GM19395 (cell line): ENCODE results near the gene POLR3C.
"Not testable (repeated sequence)": the region's sequence is repeated elsewhere in the genome, so short reads cannot be mapped to it uniquely, and the experiment has no call there.

ENCODE experiments used
- ATAC-seq: cut with Tn5 transposase; IDR thresholded peaks from one replicate; pipeline ENCODE4 v1.9.1; 2021; ENCODE audit warnings: mild to moderate bottlenecking, moderate library complexity; ENCODE audit not compliant: unreplicated experiment

The POLR3C gene

GRCh38 chr1:145823565-145824498 lies at the start of gene POLR3C, which contains the start of gene RNF115:
Gene POLR3C (plus strand): TSS chr1:145824200. CDS start chr1:145825777, 1,577 bp downstream.
Gene RNF115 (minus strand): TSS chr1:145824095. CDS start chr1:145823873, 222 bp downstream.
- ATAC-seq = peak; percentile 77

GRCh38 chr1:145777357-145778145 lies 46.4 kb upstream of the POLR3C start:
- no peak for ATAC-seq

- ATAC-seq = no peak
Observed at GRCh38 chr1:145778146-145778540, 45.9 kb upstream of the POLR3C start.

GRCh38 chr1:145782272-145783099 lies 41.5 kb upstream of the POLR3C start:
- ATAC-seq = no peak

GRCh38 chr1:145784409-145784808 lies 39.6 kb upstream of the POLR3C start:
- ATAC-seq = no peak

GRCh38 chr1:145785547-145785946 lies 38.5 kb upstream of the POLR3C start:
- ATAC-seq = no peak

GRCh38 chr1:145786271-145786670 lies 37.7 kb upstream of the POLR3C start:
- ATAC-seq = no peak

GRCh38 chr1:145788580-145788979 lies 35.4 kb upstream of the POLR3C start:
- ATAC-seq = no peak

- not testable (repeated sequence) for ATAC-seq
Observed at GRCh38 chr1:145791860-145792259, 32.1 kb upstream of the POLR3C start.

- no peak for ATAC-seq
Observed at GRCh38 chr1:145792484-145792883, 31.5 kb upstream of the POLR3C start.

GRCh38 chr1:145795257-145795881 lies 28.6 kb upstream of the POLR3C start:
- no peak for ATAC-seq

- no peak for ATAC-seq
Observed at GRCh38 chr1:145796753-145797152, 27.2 kb upstream of the POLR3C start.

- no peak for ATAC-seq
Observed at GRCh38 chr1:145799806-145800205, 24.2 kb upstream of the POLR3C start.

- ATAC-seq = no peak
Observed at GRCh38 chr1:145804235-145805045, 19.6 kb upstream of the POLR3C start.

GRCh38 chr1:145805057-145805456 lies 18.9 kb upstream of the POLR3C start:
- ATAC-seq = no peak

- ATAC-seq = no peak
Observed at GRCh38 chr1:145806408-145806807, 17.6 kb upstream of the POLR3C start.

GRCh38 chr1:145806844-145807243 lies 17.2 kb upstream of the POLR3C start:
- ATAC-seq = no peak

- not testable (repeated sequence) for ATAC-seq
Observed at GRCh38 chr1:145812977-145813810, 10.8 kb upstream of the POLR3C start.

GRCh38 chr1:145818095-145818494 lies 5.9 kb upstream of the POLR3C start:
- not testable (repeated sequence) for ATAC-seq
